Pancreas (tissue), 10 donors: ENCODE data around the gene CDC42SE2. TPM values are rescaled to one million over a fixed set of nuclear protein-coding genes. Genes with fewer than 3 reads are reported as not detected.
"Not testable (repeated sequence)": the region's sequence is repeated elsewhere in the genome, so short reads cannot be mapped to it uniquely, and the experiment has no call there.

ENCODE experiments used
- ATAC-seq, 4 donors: fragments of 200-7000 bp; cut with Tn5 transposase; one replicate each; pipeline versions ENCODE4 v1.8.0 to v1.9.1; 2020; ENCODE audit warnings: mild to moderate bottlenecking in 4 of 4, moderate library complexity in 4 of 4
- DNase-seq, 6 donors: peaks; one replicate each; pipeline ENCODE4 v3.0.0-alpha.2; 2020
- FAIRE-seq: peaks from 2 replicates; lab custom pipeline; 2012; peaks lifted over from hg19 to GRCh38; lab: Jason Lieb, UNC
- H3K27ac ChIP-seq, 4 donors: fragments of 200-600 bp; sonication (generic); 1 replicate in 3 of 4; 2 replicates in 1 of 4; pipeline versions ENCODE4 v1.5.0 to v1.8.0; 2020
- H3K27me3 ChIP-seq, 4 donors: fragments of 200-600 bp; one replicate each; pipeline ENCODE4 v1.8.0; 2021
- H3K36me3 ChIP-seq, 3 donors: fragments of 200-600 bp; sonication (generic) in 1 of 3; one replicate each; pipeline versions ENCODE4 v1.5.0 to v1.8.0; 2020 to 2021
- H3K4me1 ChIP-seq, 3 donors: fragments of 200-600 bp; one replicate each; pipeline ENCODE4 v1.8.0; 2021
- H3K4me3 ChIP-seq, 4 donors: fragments of 200-600 bp; sonication (generic) in 2 of 4; one replicate each; pipeline versions ENCODE4 v1.5.0 to v1.8.0; 2020 to 2021
- H3K9me3 ChIP-seq, 4 donors: fragments of 200-600 bp; one replicate each; pipeline ENCODE4 v1.8.0; 2021
- CTCF ChIP-seq, 4 donors: fragments of 200-600 bp; sonication (generic) in 3 of 4; IDR thresholded peaks; one replicate each; pipeline versions ENCODE4 v1.5.0 to v1.8.0; 2021; ENCODE audit warnings: antibody characterized with exemption in 4 of 4
- whole genome bisulfite sequencing, 2 donors: extraction: QIAGEN DNeasy Blood & Tissue Kit; methylation state at CpG; one replicate each; pipeline ENCODE4 v1.1.7; 2013; 5-methylcytosine and 5-hydroxymethylcytosine counted together
- intact Hi-C, 3 donors: fragments of 100-400 bp; cut with DNase I; formaldehyde crosslinking; loops; one replicate each; pipeline versions ENCODE4 v1.11.1 to v1.14.2; 2022
- polyA plus RNA-seq, 2 donors: library from polyadenylated mRNA; stranded (reverse); fragments of 200-250 nt; gene quantifications; one replicate each; pipeline ENCODE4 v1.2.3, GENCODE V29; 2013
- total RNA-seq, 6 donors: library from RNA; stranded (reverse); fragmentation: NEBNext Ultra II Directional in 4 of 6; extraction: Animal tissue kit (Norgen Biotek cat#: 25700) in 4 of 6; gene quantifications; one replicate each; pipeline versions ENCODE4 v1.2.1 to v1.2.4, GENCODE V29; 2021 to 2023
- donor health status: healthy with polysubstance abuse.
- donor health status: DM: no; HTN: no; CAD: no; lungs with moderate emphysema.
- donor health status: DM: no; HTN: no; CAD: no.
- donor health status: control.
- donor health status: control.
- donor health status: Bipolar disorder and iron deficiency.
- donor health status: DM: yes; HTN: yes; CAD: no.
- donor health status: DM: no; HTN: no; CAD: no.
- donor health status: DM: no; HTN: no; CAD: no.
- donor health status: DM: yes; HTN: yes; CAD: no.

CDC42SE2 gene
- total and polyA plus RNA-seq, 8 donors: 10.7 to 30.5 (median 20.3) TPM

- ATAC-seq: peak in 1 of 4 donors; percentile 29
- no peak for FAIRE-seq
- no peak overlapping the region for H3K27ac ChIP-seq
- no peaks in the 10 kb centered on the region for H3K9me3 ChIP-seq
- DNase-seq: no peak
- no peak for TF ChIP-seq CTCF (IDR thresholded peaks at IDR 0.05)
- no peak overlapping the region for H3K4me3 ChIP-seq
- H3K36me3 ChIP-seq: no peaks in the 10 kb centered on the region
- WGBS, 2 donors: 94 to 97% methylated on average over 5 of the region's 5 CpGs
- intact Hi-C loops: loop anchor here in 1 of 3 donors (10.0 kb wide), 1 partner anchor 117 kb away; no protein-coding TSS in a partner anchor
- H3K4me1 ChIP-seq: peaks cover 11 to 38% (median 18%) of the 10 kb centered on the region in 3 donors
- no peaks in the 10 kb centered on the region for H3K27me3 ChIP-seq
These were observed 14.3 kb downstream of the CDC42SE2 start for GRCh38 chr5:131277875-131278740.

GRCh38 chr5:131278741-131279124 is 14.9 kb downstream of the CDC42SE2 start:
- not testable (repeated sequence) for ATAC-seq, H3K27me3 ChIP-seq, FAIRE-seq, H3K4me3 ChIP-seq, DNase-seq, H3K27ac ChIP-seq, H3K36me3 ChIP-seq, H3K9me3 ChIP-seq
- WGBS, 2 donors: 78 to 91% methylated on average over 6 of the region's 6 CpGs
- H3K4me1 ChIP-seq: peaks cover 11 to 38% (median 18%) of the 10 kb centered on the region in 3 donors
- intact Hi-C loops: loop anchor here in 1 of 3 donors (10.0 kb wide), 1 partner anchor 116 kb away; no protein-coding TSS in a partner anchor

- FAIRE-seq (no peak), ATAC-seq (no peak), DNase-seq (no peak)
- H3K27ac ChIP-seq: no peak overlapping the region
- H3K9me3 ChIP-seq: no peaks in the 10 kb centered on the region
- H3K4me3 ChIP-seq: no peak overlapping the region
- no peak for TF ChIP-seq CTCF (IDR thresholded peaks at IDR 0.05)
- intact Hi-C loops: loop anchor here in 1 of 3 donors (10.0 kb wide), 1 partner anchor 116 kb away; no protein-coding TSS in a partner anchor
- H3K4me1 ChIP-seq: peaks cover 11 to 38% (median 18%) of the 10 kb centered on the region in 3 donors
- WGBS, 2 donors: 76 to 92% methylated on average over 1 of the region's 1 CpG
- no peaks in the 10 kb centered on the region for H3K27me3 ChIP-seq
- no peaks in the 10 kb centered on the region for H3K36me3 ChIP-seq
These were observed 15.4 kb downstream of the CDC42SE2 start for GRCh38 chr5:131279204-131279603.

- FAIRE-seq (no peak), ATAC-seq (peak in 1 of 4 donors; percentile 28), DNase-seq (no peak)
- Histone ChIP-seq H3K27ac (no peak overlapping the region), H3K9me3 (no peaks in the 10 kb centered on the region), H3K4me1 (peaks cover 11 to 36% (median 18%) of the 10 kb centered on the region in 3 donors), H3K36me3 (no peaks in the 10 kb centered on the region), H3K27me3 (no peaks in the 10 kb centered on the region), H3K4me3 (no peak overlapping the region)
- 50 to 61% methylated on average over 3 of the region's 3 CpGs for WGBS, 2 donors
- intact Hi-C loops: no loop called here
- TF ChIP-seq CTCF (IDR thresholded peaks at IDR 0.05): no peak
These were observed 16.6 kb downstream of the CDC42SE2 start for GRCh38 chr5:131280417-131280816.

GRCh38 chr5:131281133-131281867 is 17.4 kb downstream of the CDC42SE2 start:
- no peak for TF ChIP-seq CTCF (IDR thresholded peaks at IDR 0.05)
- Histone ChIP-seq H3K36me3 (no peaks in the 10 kb centered on the region), H3K27me3 (no peaks in the 10 kb centered on the region), H3K27ac (peak overlapping the region in 2 of 4 donors; percentile 25 to 35), H3K4me1 (peaks cover 11 to 33% (median 18%) of the 10 kb centered on the region in 3 donors), H3K9me3 (no peaks in the 10 kb centered on the region), H3K4me3 (no peak overlapping the region)
- DNase-seq (no peak), ATAC-seq (peak in 3 of 4 donors; percentile 40 to 70 (median 54)), FAIRE-seq (peak; percentile 67)
- intact Hi-C loops: no loop called here
- WGBS, 2 donors: 27 to 29% methylated on average over 5 of the region's 5 CpGs
